Measurements from ENCODE around the gene LRP1B.
"Not testable (repeated sequence)": the region's sequence is repeated elsewhere in the genome, so short reads cannot be mapped to it uniquely, and the experiment has no call there.

LRP1B gene

DNA sequence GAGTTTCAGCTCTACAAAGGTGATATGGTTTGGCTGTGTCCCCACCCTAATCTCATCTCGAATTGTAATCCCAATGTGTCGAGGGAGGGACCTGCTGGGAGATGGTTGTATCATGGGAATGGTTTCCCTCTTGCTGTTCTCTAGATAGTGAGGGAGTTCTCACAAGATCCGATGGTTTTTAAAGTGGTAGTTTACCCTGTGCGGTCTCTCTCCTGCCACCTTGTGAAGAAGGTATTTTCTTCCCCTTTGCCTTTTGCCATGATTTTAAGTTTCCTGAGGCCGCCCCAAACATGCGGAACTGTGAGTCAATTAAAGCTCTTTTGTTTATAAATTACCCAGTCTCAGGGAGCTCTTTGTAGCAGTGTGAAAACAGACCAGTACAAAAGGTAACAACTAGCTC lies 306.0 kb downstream of the LRP1B start:
- TF ChIP-seq ZFX (IDR thresholded peaks at IDR 0.05; ENCODE audit: borderline replicate concordance): no peak
- TF ChIP-seq, protein P1, sequence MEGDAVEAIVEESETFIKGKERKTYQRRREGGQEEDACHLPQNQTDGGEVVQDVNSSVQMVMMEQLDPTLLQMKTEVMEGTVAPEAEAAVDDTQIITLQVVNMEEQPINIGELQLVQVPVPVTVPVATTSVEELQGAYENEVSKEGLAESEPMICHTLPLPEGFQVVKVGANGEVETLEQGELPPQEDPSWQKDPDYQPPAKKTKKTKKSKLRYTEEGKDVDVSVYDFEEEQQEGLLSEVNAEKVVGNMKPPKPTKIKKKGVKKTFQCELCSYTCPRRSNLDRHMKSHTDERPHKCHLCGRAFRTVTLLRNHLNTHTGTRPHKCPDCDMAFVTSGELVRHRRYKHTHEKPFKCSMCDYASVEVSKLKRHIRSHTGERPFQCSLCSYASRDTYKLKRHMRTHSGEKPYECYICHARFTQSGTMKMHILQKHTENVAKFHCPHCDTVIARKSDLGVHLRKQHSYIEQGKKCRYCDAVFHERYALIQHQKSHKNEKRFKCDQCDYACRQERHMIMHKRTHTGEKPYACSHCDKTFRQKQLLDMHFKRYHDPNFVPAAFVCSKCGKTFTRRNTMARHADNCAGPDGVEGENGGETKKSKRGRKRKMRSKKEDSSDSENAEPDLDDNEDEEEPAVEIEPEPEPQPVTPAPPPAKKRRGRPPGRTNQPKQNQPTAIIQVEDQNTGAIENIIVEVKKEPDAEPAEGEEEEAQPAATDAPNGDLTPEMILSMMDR (IDR thresholded peaks at IDR 0.05): no peak
- no peak overlapping the region for H3K27ac ChIP-seq

DNA sequence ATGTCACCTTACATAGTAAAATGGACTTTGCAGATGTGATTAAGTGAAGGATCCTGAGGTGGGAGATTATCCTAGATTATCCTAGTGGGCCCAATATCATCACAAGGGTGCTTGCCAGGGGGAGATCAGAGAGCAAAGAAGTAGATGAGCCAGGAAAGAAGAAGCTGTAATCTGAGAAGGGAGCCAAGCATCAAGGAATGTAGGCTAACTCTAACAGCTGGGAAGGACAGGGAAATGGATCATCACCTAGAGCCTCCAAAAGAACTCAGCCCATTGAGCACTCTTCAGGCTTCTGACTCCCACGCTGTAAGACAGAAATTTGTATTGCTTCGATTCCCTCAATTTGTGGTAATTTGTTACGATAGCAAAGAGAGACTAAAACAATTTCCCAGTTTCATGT lies 309.9 kb downstream of the LRP1B start:
- H3K27ac ChIP-seq: no peak overlapping the region
- TF ChIP-seq, protein P1 (IDR thresholded peaks at IDR 0.05): no peak
- no peak for TF ChIP-seq ZFX (IDR thresholded peaks at IDR 0.05; ENCODE audit: borderline replicate concordance)

DNA sequence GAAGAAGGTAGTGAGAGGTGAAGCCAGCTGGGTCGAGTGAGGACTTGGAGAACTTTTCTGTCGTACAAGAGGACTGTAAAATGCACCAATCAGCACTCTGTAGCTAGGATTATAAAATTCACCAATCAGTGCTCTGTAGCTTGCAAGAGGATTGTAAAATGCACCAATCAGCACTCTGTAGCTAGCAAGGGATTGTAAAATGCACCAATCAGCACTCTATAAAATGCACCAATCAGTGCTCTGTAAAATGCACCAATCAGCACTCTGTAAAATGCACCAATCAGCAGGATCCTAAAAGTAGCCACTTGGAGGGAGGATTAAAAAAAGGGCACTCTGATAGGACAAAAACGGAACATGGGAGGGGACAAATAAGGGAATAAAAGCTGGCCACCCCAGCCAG lies 315.5 kb downstream of the LRP1B start:
- H3K27ac ChIP-seq: not testable (repeated sequence)

DNA sequence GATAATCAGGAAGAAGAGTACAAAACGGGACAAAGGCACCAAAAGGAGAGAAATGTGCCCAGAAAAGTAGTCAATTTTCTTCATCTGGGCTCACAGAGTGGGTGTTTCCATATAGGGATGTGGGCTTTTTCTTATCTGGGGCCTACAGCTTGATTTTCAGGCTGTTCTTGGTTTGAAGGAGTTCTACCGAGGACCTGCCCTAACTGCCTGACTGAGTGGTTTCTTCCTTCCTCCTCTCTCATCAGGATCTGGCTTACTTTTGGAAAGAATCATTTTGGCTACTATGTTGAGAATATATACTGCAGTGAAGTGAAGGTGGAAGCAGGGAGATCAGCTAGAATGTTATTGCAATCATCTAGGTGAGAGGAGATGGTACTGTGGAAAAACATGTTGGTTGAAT lies 316.7 kb downstream of the LRP1B start:
- H3K27ac ChIP-seq: no peak overlapping the region
- TF ChIP-seq, protein P1 (IDR thresholded peaks at IDR 0.05): no peak
- no peak for TF ChIP-seq ZFX (IDR thresholded peaks at IDR 0.05; ENCODE audit: borderline replicate concordance)

DNA sequence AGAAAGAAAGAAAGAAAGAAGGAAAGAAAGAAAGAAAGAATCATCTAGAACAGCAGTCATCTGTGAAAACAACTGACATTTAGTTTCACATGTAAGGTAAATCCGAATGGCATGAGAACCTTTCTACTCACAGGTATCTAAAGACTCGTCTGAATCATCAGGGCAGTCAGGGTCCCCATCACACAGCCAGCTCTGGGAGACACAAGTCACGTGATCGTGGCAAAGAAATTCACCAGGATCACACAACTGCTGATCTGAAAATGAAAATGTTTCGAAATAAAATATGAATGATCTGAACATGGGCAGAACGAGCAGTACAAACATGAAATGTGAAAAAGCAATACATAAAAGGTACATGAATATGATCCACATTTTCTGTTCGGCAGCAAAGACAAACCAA lies 320.7 kb downstream of the LRP1B start:
- TF ChIP-seq ZFX (IDR thresholded peaks at IDR 0.05; ENCODE audit: borderline replicate concordance): no peak
- TF ChIP-seq, protein P1 (IDR thresholded peaks at IDR 0.05): no peak
- H3K27ac ChIP-seq: no peak overlapping the region

DNA sequence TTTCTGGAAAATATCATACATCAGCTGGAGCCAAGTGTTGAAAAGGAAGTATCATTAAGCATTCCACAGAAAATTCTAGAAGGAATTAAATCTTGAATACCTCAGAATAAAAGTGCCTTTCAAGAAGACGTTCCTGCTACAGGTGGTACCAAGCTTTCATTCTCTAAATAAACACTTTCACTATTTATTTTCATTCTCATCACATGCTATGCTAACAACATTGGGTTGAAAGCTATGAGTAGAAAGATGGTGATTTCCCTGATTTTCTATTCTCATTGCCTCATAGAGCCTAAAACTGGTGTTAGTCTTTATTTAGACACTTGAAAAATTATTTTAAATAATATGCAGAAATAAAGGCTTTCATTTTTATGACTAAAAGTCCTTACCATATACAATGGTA lies 324.7 kb downstream of the LRP1B start:
- TF ChIP-seq ZFX (IDR thresholded peaks at IDR 0.05; ENCODE audit: borderline replicate concordance): no peak
- TF ChIP-seq, protein P1 (IDR thresholded peaks at IDR 0.05): no peak
- H3K27ac ChIP-seq: no peak overlapping the region

DNA sequence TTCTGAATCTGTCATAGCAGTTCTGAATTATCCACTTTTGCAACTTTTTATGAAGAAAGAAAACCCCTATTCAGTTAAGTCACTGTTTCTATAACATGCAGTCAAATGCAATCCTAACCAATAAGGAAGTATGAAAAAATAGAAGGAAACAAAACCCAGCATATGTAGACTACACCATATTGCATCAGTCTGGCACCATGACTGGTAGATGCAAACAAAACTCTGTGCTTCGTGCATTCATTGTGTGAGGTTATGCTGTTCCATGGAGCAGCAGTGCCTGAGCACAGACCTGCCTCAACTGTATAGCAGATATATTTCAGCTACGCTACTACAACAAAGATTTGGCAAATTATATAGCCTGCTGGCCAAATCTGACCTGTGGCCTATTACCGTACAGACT lies 325.5 kb downstream of the LRP1B start:
- H3K27ac ChIP-seq: no peak overlapping the region
- no peak for TF ChIP-seq ZFX (IDR thresholded peaks at IDR 0.05; ENCODE audit: borderline replicate concordance)

DNA sequence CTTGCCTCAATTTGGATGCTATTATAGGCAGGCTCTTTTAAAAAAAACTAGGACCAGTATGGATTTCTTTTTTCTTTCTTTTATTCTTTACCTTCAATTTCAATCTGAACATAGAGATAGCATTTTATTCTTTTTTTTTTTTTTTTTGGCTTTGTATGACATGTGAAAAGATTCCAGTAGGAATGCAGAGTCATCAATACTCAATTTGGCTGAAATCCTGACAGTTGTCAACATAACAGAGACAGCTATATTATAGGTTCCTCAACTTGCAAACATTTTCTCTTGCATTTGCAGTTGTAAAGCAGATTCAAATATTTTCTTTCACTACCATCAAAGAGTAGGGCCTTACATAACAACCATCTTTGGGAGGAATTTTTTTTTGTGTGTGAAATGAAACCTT lies 334.4 kb downstream of the LRP1B start:
- H3K27ac ChIP-seq: no peak overlapping the region
- TF ChIP-seq, protein P1 (IDR thresholded peaks at IDR 0.05): no peak
- no peak for TF ChIP-seq ZFX (IDR thresholded peaks at IDR 0.05; ENCODE audit: borderline replicate concordance)
